GM12892 (cell line): ENCODE data around the gene SYNPO2L.

ENCODE experiments used
- POLR2A ChIP-seq: IDR thresholded peaks from 2 replicates; pipeline ENCODE4 v1.6.1; 2011; ENCODE audit warnings: low read depth, low read length, control low read depth
- TAF1 ChIP-seq: IDR thresholded peaks from 2 replicates; pipeline ENCODE4 v1.6.1; 2011; ENCODE audit warnings: low read depth, mild to moderate bottlenecking, control low read depth, low read length, borderline replicate concordance

GRCh38 chr10:73629165-73629564 is 26.7 kb downstream of the SYNPO2L start:
- TF ChIP-seq POLR2A, result no peak
- TF ChIP-seq TAF1, result no peak
